A172 (cell line): ENCODE measurements around the gene MSANTD3. TPM values are rescaled to one million over a fixed set of nuclear protein-coding genes. Genes with fewer than 3 reads are reported as not detected.
"Not testable (repeated sequence)": the region's sequence is repeated elsewhere in the genome, so short reads cannot be mapped to it uniquely, and the experiment has no call there.

Experiments used
- DNase-seq: peaks from one replicate; pipeline ENCODE4 v3.0.0-alpha.2; 2015; ENCODE audit warnings: low spot score
- total RNA-seq: library from RNA; depleted of rRNA; stranded (reverse); fragments of >200 nt; shearing (Covaris generic); gene quantifications from 2 replicates; pipeline ENCODE4 v1.2.3, GENCODE V29; 2014

The MSANTD3 gene
- total RNA-seq, 1 experiment from 2014 or later = 265 TPM

GRCh38 chr9:100428871-100429654 lies 2.1 kb downstream of the MSANTD3 start:
- DNase-seq = peak; percentile 99

GRCh38 chr9:100430286-100430940 lies 3.5 kb downstream of the MSANTD3 start:
- DNase-seq = no peak

GRCh38 chr9:100431886-100432285 lies 4.9 kb downstream of the MSANTD3 start:
- no peak for DNase-seq

- DNase-seq = no peak
Observed at GRCh38 chr9:100432736-100433135, 5.8 kb downstream of the MSANTD3 start.

GRCh38 chr9:100436571-100436970 lies 9.6 kb downstream of the MSANTD3 start:
- no peak for DNase-seq

- DNase-seq = peak; percentile 70
Observed at GRCh38 chr9:100437860-100438805, 11.2 kb downstream of the MSANTD3 start.

GRCh38 chr9:100440071-100440470 lies 13.1 kb downstream of the MSANTD3 start:
- peak; percentile 39 for DNase-seq

- not testable (repeated sequence) for DNase-seq
Observed at GRCh38 chr9:100440487-100440886, 13.5 kb downstream of the MSANTD3 start.

- DNase-seq = no peak
Observed at GRCh38 chr9:100441911-100442361, 15.0 kb downstream of the MSANTD3 start.

- DNase-seq = no peak
Observed at GRCh38 chr9:100443781-100444768, 17.1 kb downstream of the MSANTD3 start.

GRCh38 chr9:100445161-100445902 lies 18.4 kb downstream of the MSANTD3 start:
- DNase-seq = no peak

- DNase-seq = no peak
Observed at GRCh38 chr9:100445903-100446549, 19.1 kb downstream of the MSANTD3 start.

GRCh38 chr9:100447041-100447440 lies 20.1 kb downstream of the MSANTD3 start:
- DNase-seq = no peak

GRCh38 chr9:100448266-100448665 lies 21.3 kb downstream of the MSANTD3 start:
- DNase-seq = no peak

GRCh38 chr9:100449420-100449819 lies 22.5 kb downstream of the MSANTD3 start:
- DNase-seq = no peak

GRCh38 chr9:100452894-100453293 lies 26.0 kb downstream of the MSANTD3 start:
- no peak for DNase-seq

- DNase-seq = no peak
Observed at GRCh38 chr9:100455470-100455869, 28.5 kb downstream of the MSANTD3 start.

- no peak for DNase-seq
Observed at GRCh38 chr9:100457517-100457916, 30.6 kb downstream of the MSANTD3 start.

GRCh38 chr9:100459963-100460362 lies 33.0 kb downstream of the MSANTD3 start:
- no peak for DNase-seq

GRCh38 chr9:100465274-100465673 lies 38.3 kb downstream of the MSANTD3 start:
- no peak for DNase-seq
